Measurements from ENCODE around the gene HTT.
"Not testable (repeated sequence)": the region's sequence is repeated elsewhere in the genome, so short reads cannot be mapped to it uniquely, and the experiment has no call there.

Gene HTT

GRCh38 chr4:3046162-3046561, 28.3 kb upstream of the HTT start:
- no peak for DNase-seq (ENCODE audit: low read depth in 2 of 2)

- DNase-seq (ENCODE audit: low read depth in 2 of 2), result no peak
These were observed 27.9 kb upstream of the HTT start for GRCh38 chr4:3046623-3047022.

- DNase-seq (ENCODE audit: low read depth in 2 of 2), result peak; percentile 32
These were observed 26.8 kb upstream of the HTT start for GRCh38 chr4:3047464-3048286.

GRCh38 chr4:3051141-3051897, 23.2 kb upstream of the HTT start:
- DNase-seq (ENCODE audit: low read depth in 2 of 2), result not testable (repeated sequence)

- DNase-seq (ENCODE audit: low read depth in 2 of 2), result no peak
These were observed 20.2 kb upstream of the HTT start for GRCh38 chr4:3054169-3054759.

- no peak for DNase-seq (ENCODE audit: low read depth in 2 of 2)
These were observed 14.5 kb upstream of the HTT start for GRCh38 chr4:3059943-3060342.

GRCh38 chr4:3060946-3061345, 13.5 kb upstream of the HTT start:
- no peak for DNase-seq (ENCODE audit: low read depth in 2 of 2)

- no peak for DNase-seq (ENCODE audit: low read depth in 2 of 2)
These were observed 12.0 kb upstream of the HTT start for GRCh38 chr4:3062471-3062870.

- DNase-seq (ENCODE audit: low read depth in 2 of 2), result no peak
These were observed 8.9 kb upstream of the HTT start for GRCh38 chr4:3065551-3065950.

GRCh38 chr4:3066836-3067400, 7.6 kb upstream of the HTT start:
- DNase-seq (ENCODE audit: low read depth in 2 of 2), result no peak

GRCh38 chr4:3067473-3068001, 6.9 kb upstream of the HTT start:
- DNase-seq (ENCODE audit: low read depth in 2 of 2), result no peak

- no peak for DNase-seq (ENCODE audit: low read depth in 2 of 2)
These were observed 4.8 kb upstream of the HTT start for GRCh38 chr4:3069661-3070199.

GRCh38 chr4:3070709-3071500, 3.6 kb upstream of the HTT start:
- no peak for DNase-seq (ENCODE audit: low read depth in 2 of 2)

- DNase-seq (ENCODE audit: low read depth in 2 of 2), result no peak
These were observed 2.7 kb upstream of the HTT start for GRCh38 chr4:3071811-3072210.

- no peak for DNase-seq (ENCODE audit: low read depth in 2 of 2)
These were observed 1.1 kb upstream of the HTT start for GRCh38 chr4:3073158-3074077.

- DNase-seq (ENCODE audit: low read depth in 2 of 2), result no peak
These were observed 568 bp downstream of the HTT start for GRCh38 chr4:3074846-3075651.

- DNase-seq (ENCODE audit: low read depth in 2 of 2), result no peak
These were observed 1.1 kb downstream of the HTT start for GRCh38 chr4:3075652-3075981.

- DNase-seq (ENCODE audit: low read depth in 2 of 2), result no peak
These were observed 3.3 kb downstream of the HTT start for GRCh38 chr4:3077796-3078195.

GRCh38 chr4:3079694-3080123, 5.2 kb downstream of the HTT start:
- DNase-seq (ENCODE audit: low read depth in 2 of 2), result no peak
